ENCODE measurements around the gene MT1M. TPM values are rescaled to one million over a fixed set of nuclear protein-coding genes. Genes with fewer than 3 reads are reported as not detected.
A peak's percentile ranks its signal among the peaks of the same experiment; 100 is the strongest.
"Not testable (repeated sequence)": the region's sequence is repeated elsewhere in the genome, so short reads cannot be mapped to it uniquely, and the experiment has no call there.

The MT1M gene
- total RNA-seq, 3 donors from 2014 or later = 0.48 TPM; not detected in 2

- DNase-seq = no peak
- no peak for ATAC-seq
- Mint-ChIP-seq H3K36me3 (ENCODE audit: insufficient read depth) (no peaks in the 10 kb centered on the region), H3K4me1 (ENCODE audit: low read depth) (peaks cover 41% of the 10 kb centered on the region), H3K27me3 (ENCODE audit: low read depth) (peaks cover 21% of the 10 kb centered on the region), H3K4me3 (no peak overlapping the region), H3K9me3 (no peaks in the 10 kb centered on the region)
Observed at GRCh38 chr16:56616608-56617211, 15.7 kb upstream of the MT1M start.

GRCh38 chr16:56617212-56618085, 15.0 kb upstream of the MT1M start:
- H3K4me3 Mint-ChIP-seq = peak overlapping the region; percentile 37
- H3K4me1 Mint-ChIP-seq (ENCODE audit: low read depth) = peaks cover 36% of the 10 kb centered on the region
- no peaks in the 10 kb centered on the region for H3K36me3 Mint-ChIP-seq (ENCODE audit: insufficient read depth)
- no peak for DNase-seq
- no peaks in the 10 kb centered on the region for H3K9me3 Mint-ChIP-seq
- peak; percentile 70 to 76 for ATAC-seq
- peaks cover 21% of the 10 kb centered on the region for H3K27me3 Mint-ChIP-seq (ENCODE audit: low read depth)

- ATAC-seq (no peak), DNase-seq (no peak)
- H3K4me3 Mint-ChIP-seq = no peak overlapping the region
- peaks cover 32% of the 10 kb centered on the region for H3K4me1 Mint-ChIP-seq (ENCODE audit: low read depth)
- H3K9me3 Mint-ChIP-seq = no peaks in the 10 kb centered on the region
- H3K27me3 Mint-ChIP-seq (ENCODE audit: low read depth) = peaks cover 21% of the 10 kb centered on the region
- no peaks in the 10 kb centered on the region for H3K36me3 Mint-ChIP-seq (ENCODE audit: insufficient read depth)
Observed at GRCh38 chr16:56618138-56618537, 14.3 kb upstream of the MT1M start.

DNA sequence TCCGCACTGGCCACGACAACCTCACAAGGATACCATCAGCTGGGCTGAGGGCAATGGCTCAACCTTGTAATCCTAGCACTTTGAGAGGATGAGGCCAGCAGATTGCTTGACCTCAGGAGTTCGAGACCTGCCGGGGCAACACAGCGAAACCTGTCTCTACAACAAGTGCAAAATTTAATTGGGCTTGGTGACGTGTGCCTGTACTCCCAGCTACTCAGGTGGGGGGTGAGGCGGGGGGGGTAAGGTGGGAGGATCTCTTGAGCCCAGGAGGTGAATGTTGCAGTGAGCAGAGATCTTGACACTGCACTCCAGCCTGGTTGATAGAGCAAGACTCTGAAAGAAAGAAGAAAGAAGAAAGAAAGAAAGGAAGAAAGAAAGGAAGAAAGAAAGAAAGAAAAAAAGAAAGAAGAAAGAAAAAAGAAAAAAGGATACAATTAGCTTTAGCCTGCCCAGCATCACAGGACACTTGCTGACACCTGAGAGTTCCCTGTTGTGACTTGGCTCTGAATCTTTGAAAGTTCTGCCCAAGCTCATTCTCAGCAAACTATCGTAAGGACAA, 12.0 kb upstream of the MT1M start:
- no peak overlapping the region for H3K4me3 Mint-ChIP-seq
- DNase-seq = no peak
- no peaks in the 10 kb centered on the region for H3K36me3 Mint-ChIP-seq (ENCODE audit: insufficient read depth)
- no peak for ATAC-seq
- peaks cover 16% of the 10 kb centered on the region for H3K4me1 Mint-ChIP-seq (ENCODE audit: low read depth)
- no peaks in the 10 kb centered on the region for H3K9me3 Mint-ChIP-seq
- H3K27me3 Mint-ChIP-seq (ENCODE audit: low read depth) = peaks cover 27% of the 10 kb centered on the region

- not testable (repeated sequence) for H3K4me3 Mint-ChIP-seq; H3K9me3 Mint-ChIP-seq; H3K36me3 Mint-ChIP-seq (ENCODE audit: insufficient read depth); ATAC-seq; DNase-seq
- Mint-ChIP-seq H3K27me3 (ENCODE audit: low read depth) (peaks cover 29% of the 10 kb centered on the region), H3K4me1 (ENCODE audit: low read depth) (peaks cover 17% of the 10 kb centered on the region)
Observed at GRCh38 chr16:56621665-56622445, 10.6 kb upstream of the MT1M start.

DNA sequence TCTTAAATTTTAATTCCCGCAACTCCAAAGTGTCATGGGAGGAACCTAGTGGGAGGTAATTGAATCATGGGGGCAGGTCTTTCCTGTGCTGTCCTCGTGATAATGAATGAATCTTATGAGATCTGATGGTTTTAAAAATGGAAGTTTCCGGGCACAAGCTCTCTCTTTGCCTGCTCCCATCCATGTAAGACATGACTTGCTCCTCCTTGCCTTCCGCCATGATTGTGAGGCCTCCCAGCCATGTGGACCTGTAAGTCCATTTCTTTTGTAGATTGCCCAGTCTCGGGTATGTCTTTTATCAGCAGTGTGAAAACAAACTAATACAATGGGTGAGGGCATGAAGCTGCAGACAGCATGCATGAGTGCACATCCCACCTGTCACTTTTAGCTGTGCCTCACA, 9.3 kb upstream of the MT1M start:
- not testable (repeated sequence) for H3K4me3 Mint-ChIP-seq; H3K4me1 Mint-ChIP-seq (ENCODE audit: low read depth); H3K36me3 Mint-ChIP-seq (ENCODE audit: insufficient read depth); H3K9me3 Mint-ChIP-seq; DNase-seq; ATAC-seq
- H3K27me3 Mint-ChIP-seq (ENCODE audit: low read depth) = peaks cover 24% of the 10 kb centered on the region

DNA sequence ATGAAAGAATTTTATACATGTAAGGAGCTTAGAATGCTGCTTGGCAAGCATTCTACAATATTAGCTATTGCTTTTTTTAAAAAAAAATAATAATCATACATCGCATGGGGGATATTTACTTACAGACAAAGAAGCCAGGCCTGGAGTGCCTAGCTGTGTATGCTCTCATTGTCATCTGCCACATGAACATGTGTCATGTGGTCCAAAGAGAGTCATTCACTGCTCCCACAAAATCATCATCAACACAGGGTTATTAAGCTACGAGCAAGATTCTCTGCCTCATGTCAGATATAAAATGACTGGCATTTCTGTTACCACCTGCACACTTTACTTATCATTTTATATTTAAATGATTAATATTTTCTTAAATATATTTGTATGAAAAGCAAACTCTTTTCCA, 8.8 kb upstream of the MT1M start:
- ATAC-seq = no peak
- DNase-seq = no peak

GRCh38 chr16:56625140-56625942, 7.1 kb upstream of the MT1M start, which contains the start of gene MT1E:
TSS of gene MT1E (plus strand) at chr16:56625781. CDS start at chr16:56625852, 71 bp downstream.
- H3K4me1 Mint-ChIP-seq (ENCODE audit: low read depth) = peaks cover 9% of the 10 kb centered on the region

More for the DNA sequence above, 8.8 kb upstream of the MT1M start:
- H3K4me3 Mint-ChIP-seq = no peak overlapping the region
- H3K36me3 Mint-ChIP-seq (ENCODE audit: insufficient read depth) = no peaks in the 10 kb centered on the region
- H3K9me3 Mint-ChIP-seq = no peaks in the 10 kb centered on the region
- peaks cover 9% of the 10 kb centered on the region for H3K4me1 Mint-ChIP-seq (ENCODE audit: low read depth)
- H3K27me3 Mint-ChIP-seq (ENCODE audit: low read depth) = peaks cover 22% of the 10 kb centered on the region

GRCh38 chr16:56625943-56626654, 6.4 kb upstream of the MT1M start:
- no peaks in the 10 kb centered on the region for H3K9me3 Mint-ChIP-seq
- DNase-seq = no peak
- H3K27me3 Mint-ChIP-seq (ENCODE audit: low read depth) = peaks cover 26% of the 10 kb centered on the region
- peaks cover 9% of the 10 kb centered on the region for H3K4me1 Mint-ChIP-seq (ENCODE audit: low read depth)
- ATAC-seq = peak; percentile 7 to 19
- H3K4me3 Mint-ChIP-seq = peak overlapping the region; percentile 85
- H3K36me3 Mint-ChIP-seq (ENCODE audit: insufficient read depth) = no peaks in the 10 kb centered on the region

More at GRCh38 chr16:56625140-56625942, 7.1 kb upstream of the MT1M start, which contains the start of gene MT1E:
- ATAC-seq (peak; percentile 99), DNase-seq (no peak)
- peaks cover 21% of the 10 kb centered on the region for H3K27me3 Mint-ChIP-seq (ENCODE audit: low read depth)
- peak within 1 kb of the TSS; percentile 85 for H3K4me3 Mint-ChIP-seq
- no peaks in the 10 kb centered on the region for H3K36me3 Mint-ChIP-seq (ENCODE audit: insufficient read depth)
- no peaks in the 10 kb centered on the region for H3K9me3 Mint-ChIP-seq

GRCh38 chr16:56626685-56627084, 5.8 kb upstream of the MT1M start:
- no peak for ATAC-seq
- Mint-ChIP-seq H3K9me3 (no peaks in the 10 kb centered on the region), H3K36me3 (ENCODE audit: insufficient read depth) (no peaks in the 10 kb centered on the region), H3K4me1 (ENCODE audit: low read depth) (peaks cover 10% of the 10 kb centered on the region), H3K4me3 (peak overlapping the region; percentile 85), H3K27me3 (ENCODE audit: low read depth) (peaks cover 32% of the 10 kb centered on the region)
- DNase-seq = no peak

DNA sequence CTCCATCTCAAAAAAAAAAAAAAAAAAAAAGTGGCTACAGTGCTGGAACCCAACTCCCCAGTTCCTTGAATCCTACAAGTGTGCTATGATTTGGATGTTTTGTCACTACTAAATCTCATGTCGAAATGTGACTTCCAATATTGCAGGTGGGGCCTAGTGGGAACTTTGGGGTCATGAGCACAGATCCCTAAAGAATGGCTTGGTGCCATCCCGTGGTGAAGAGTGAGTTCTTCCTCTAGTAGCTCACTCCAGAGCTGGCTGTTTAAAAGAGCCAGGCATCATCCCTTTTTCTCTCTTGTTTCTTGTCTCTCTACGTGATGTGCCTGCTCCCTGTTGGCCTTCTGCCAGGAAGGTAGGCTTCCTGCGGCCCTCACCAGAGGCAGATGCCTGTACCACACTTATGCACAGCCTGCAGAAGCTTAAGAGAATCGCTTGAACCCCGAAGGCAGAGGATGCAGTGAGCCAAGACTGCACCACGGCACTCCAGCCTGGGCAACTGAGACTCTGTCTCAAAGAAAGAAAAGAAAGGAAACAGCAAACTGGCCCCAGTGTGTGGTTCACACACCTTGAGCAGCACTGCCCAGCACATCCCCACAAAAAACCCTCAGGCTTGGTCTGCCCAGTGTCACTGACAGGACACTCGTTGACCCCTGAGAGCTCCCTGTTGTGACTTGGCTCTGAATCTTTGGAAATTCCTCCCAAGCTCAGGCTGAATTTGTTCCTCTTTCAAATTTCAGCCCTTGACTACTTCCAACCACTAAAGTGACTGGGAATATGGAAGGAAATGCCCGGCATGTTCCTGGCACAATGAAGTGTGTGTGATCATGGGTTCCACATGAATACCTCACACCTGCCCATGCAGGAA, 3.7 kb upstream of the MT1M start:
- H3K27me3 Mint-ChIP-seq (ENCODE audit: low read depth) = peaks cover 49% of the 10 kb centered on the region
- ATAC-seq = no peak

GRCh38 chr16:56629531-56629930, 2.9 kb upstream of the MT1M start:
- Mint-ChIP-seq H3K36me3 (ENCODE audit: insufficient read depth) (no peaks in the 10 kb centered on the region), H3K4me1 (ENCODE audit: low read depth) (peaks cover 19% of the 10 kb centered on the region), H3K9me3 (no peaks in the 10 kb centered on the region), H3K27me3 (ENCODE audit: low read depth) (peaks cover 55% of the 10 kb centered on the region), H3K4me3 (no peak overlapping the region)
- no peak for ATAC-seq
- no peak for DNase-seq

More for the DNA sequence above, 3.7 kb upstream of the MT1M start:
- no peak for DNase-seq
- no peak overlapping the region for H3K4me3 Mint-ChIP-seq
- H3K4me1 Mint-ChIP-seq (ENCODE audit: low read depth) = peaks cover 17% of the 10 kb centered on the region
- H3K9me3 Mint-ChIP-seq = no peaks in the 10 kb centered on the region
- H3K36me3 Mint-ChIP-seq (ENCODE audit: insufficient read depth) = no peaks in the 10 kb centered on the region

Data from activated T-cell treated with anti-CD3 and anti-CD28 coated beads, Interleukin-2, amount 50 U/mL, for 4 hours (primary cell).